ENCODE data around the gene AKT3. TPM values are rescaled to one million over a fixed set of nuclear protein-coding genes. Genes with fewer than 3 reads are reported as not detected.

AKT3 gene
- total RNA-seq, 2 experiments from 2014 or later, result 63.3 to 78.2 TPM

DNA sequence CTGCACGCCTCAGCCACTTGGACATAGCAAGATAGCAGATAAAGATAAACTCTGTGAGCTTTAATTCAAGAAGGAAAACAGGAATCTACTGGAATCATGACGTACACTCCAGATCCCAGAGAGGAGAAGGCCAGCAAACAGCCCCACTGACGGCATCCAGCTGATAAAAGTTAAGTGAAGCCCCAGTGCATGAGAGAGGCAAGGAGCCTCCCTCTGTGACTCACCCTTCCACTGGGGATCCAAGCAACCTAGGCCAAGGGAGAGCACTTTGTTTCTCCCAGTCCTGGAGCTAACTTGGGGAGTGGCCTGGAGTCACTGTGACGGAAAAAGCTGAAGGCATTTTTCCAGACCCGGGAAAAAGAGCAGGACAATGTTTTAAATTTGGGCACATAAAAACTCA, 270.0 kb downstream of the AKT3 start:
- no peak for DNase-seq
- Mint-ChIP-seq H3K27ac (no peak overlapping the region), H3K4me3 (no peak overlapping the region), H3K4me1 (no peaks in the 10 kb centered on the region), H3K36me3 (peaks cover 41% of the 10 kb centered on the region), H3K9me3 (peaks cover 19% of the 10 kb centered on the region), H3K27me3 (no peaks in the 10 kb centered on the region)
- ATAC-seq (ENCODE audit: low read depth), result no peak
- POLR2A ChIA-PET, result no interaction called here

DNA sequence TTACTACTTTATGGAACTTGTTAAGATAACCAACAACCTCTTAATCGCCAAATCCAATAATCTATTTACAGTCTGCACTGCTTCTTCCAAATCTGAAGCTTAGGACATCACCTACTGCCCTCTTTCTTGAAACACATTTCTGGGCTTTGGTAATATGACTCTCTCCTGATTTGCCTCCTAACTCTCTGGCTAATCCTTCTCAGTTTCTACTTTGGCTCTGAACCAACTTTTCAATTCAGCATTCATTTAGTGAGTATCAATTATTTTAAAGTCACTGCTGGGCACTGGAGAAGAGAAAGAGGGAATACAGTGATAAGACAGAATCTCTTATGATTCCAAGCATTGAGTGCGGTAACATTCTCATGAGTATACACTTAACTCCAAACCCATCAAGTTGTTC, 275.0 kb downstream of the AKT3 start:
- DNase-seq (no peak), ATAC-seq (ENCODE audit: low read depth) (no peak)
- peaks cover 5% of the 10 kb centered on the region for H3K9me3 Mint-ChIP-seq
- H3K36me3 Mint-ChIP-seq, result peaks cover 18% of the 10 kb centered on the region
- no peak overlapping the region for H3K27ac Mint-ChIP-seq
- H3K27me3 Mint-ChIP-seq, result no peaks in the 10 kb centered on the region
- no peaks in the 10 kb centered on the region for H3K4me1 Mint-ChIP-seq
- POLR2A ChIA-PET, result no interaction called here
- H3K4me3 Mint-ChIP-seq, result no peak overlapping the region

DNA sequence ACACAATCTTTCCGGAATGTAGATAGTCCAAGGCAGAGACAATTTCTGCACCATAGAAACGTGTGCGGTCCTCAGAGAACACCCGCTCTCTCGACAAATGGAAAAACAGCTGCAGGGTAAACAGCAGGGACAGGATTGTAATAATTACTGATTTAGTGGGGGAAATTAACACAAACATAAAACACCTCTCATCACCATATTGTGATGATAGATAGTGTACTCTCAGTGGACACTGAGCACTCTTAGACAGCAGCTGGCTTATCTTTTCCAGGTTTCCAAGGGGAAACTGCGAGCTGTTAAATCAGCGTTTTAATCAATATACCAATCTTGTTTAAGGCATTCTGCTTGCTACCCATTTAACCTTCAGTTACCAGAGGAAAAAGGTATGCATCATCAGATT, 277.1 kb downstream of the AKT3 start:
- peaks cover 5% of the 10 kb centered on the region for H3K9me3 Mint-ChIP-seq
- no peak overlapping the region for H3K27ac Mint-ChIP-seq
- no peak overlapping the region for H3K4me3 Mint-ChIP-seq
- H3K36me3 Mint-ChIP-seq, result peaks cover 14% of the 10 kb centered on the region
- DNase-seq, result no peak
- H3K27me3 Mint-ChIP-seq, result no peaks in the 10 kb centered on the region
- POLR2A ChIA-PET, result no interaction called here
- no peak for ATAC-seq (ENCODE audit: low read depth)
- H3K4me1 Mint-ChIP-seq, result no peaks in the 10 kb centered on the region

DNA sequence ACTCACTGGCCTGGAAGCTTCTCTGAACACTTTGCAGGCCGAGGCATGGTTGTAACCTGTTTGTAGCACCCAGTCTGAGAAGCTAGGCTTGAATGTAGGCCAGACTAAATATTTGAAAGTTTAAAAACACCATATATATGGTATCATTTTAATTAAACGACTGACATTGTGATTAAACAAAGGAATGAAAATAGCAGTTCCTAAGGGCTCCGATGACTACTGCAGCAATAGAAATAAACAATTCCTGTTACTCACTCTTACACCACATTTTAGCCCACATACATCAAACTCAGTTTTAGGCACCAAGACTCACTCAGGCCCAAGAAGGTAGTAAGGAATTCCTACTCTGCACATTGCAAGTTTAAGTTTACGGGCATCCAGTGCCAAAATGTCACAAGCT, 281.2 kb downstream of the AKT3 start:
- no peak overlapping the region for H3K4me3 Mint-ChIP-seq
- no peaks in the 10 kb centered on the region for H3K9me3 Mint-ChIP-seq
- POLR2A ChIA-PET, result no interaction called here
- H3K4me1 Mint-ChIP-seq, result no peaks in the 10 kb centered on the region
- H3K27ac Mint-ChIP-seq, result no peak overlapping the region
- peaks cover 2% of the 10 kb centered on the region for H3K36me3 Mint-ChIP-seq
- no peaks in the 10 kb centered on the region for H3K27me3 Mint-ChIP-seq
- DNase-seq, result no peak
- no peak for ATAC-seq (ENCODE audit: low read depth)

DNA sequence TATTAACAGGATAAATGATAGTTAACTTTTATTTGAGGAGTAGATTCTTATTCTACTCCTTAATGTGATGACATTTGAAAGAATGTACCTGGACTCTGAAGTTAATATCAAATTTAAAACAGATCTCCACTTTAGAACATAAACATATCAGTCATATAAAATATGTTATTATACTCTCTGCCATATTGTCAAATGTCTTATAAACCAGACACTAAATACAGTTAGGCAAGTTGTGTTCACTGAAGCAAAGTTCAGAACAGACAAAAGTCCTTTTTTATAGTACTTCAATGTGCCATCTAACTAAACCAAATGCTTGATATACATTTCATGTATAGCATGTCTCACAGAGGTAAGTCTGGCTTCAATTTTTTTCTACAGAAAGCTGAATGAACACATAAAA, 285.2 kb downstream of the AKT3 start:
- Mint-ChIP-seq H3K4me3 (no peak overlapping the region), H3K27me3 (no peaks in the 10 kb centered on the region), H3K36me3 (peaks cover 7% of the 10 kb centered on the region), H3K4me1 (no peaks in the 10 kb centered on the region), H3K9me3 (peaks cover 3% of the 10 kb centered on the region), H3K27ac (no peak overlapping the region)
- POLR2A ChIA-PET, result no interaction called here
- no peak for DNase-seq
- no peak for ATAC-seq (ENCODE audit: low read depth)

DNA sequence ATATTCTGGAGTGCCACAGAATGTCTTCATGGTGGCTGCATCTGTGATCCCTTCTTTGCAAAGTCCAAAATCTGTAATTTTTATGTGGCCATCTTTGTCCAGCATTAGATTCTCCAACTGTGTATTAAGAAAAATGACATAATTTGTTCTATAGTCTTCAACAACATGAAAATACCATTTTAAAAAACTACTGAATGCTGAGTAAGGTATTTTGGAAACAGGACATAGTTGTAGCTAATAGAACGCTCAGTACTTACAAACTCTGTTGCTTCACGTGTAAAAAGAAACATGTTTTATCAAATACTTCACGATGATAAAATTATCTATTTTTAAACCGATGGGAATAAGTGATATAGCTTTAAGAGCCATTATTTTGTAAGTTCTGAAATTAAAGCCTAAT, 286.3 kb downstream of the AKT3 start:
- no peak for ATAC-seq (ENCODE audit: low read depth)
- H3K27me3 Mint-ChIP-seq, result no peaks in the 10 kb centered on the region

DNA sequence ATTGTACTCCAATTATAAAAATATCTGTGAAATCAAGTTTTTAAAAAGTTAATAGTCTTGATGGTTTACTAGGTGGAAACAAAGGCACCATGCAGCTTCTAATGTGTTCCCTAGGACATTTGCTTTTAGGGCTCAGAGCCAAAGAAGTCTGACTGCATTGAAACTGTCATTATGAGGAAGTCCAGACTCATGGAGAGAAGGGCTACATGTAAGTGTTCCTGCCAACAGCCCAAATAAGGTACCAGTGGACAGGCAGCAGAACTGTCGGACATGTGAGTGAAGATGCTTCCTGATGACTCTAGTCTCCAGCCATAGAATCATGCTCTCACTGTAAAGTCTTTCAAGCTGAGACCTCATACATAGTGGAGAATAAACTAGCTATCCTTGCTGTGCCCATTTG, 287.6 kb downstream of the AKT3 start:
- DNase-seq (no peak), ATAC-seq (ENCODE audit: low read depth) (no peak)
- H3K9me3 Mint-ChIP-seq, result peaks cover 3% of the 10 kb centered on the region
- POLR2A ChIA-PET, result no interaction called here
- H3K4me3 Mint-ChIP-seq, result no peak overlapping the region
- no peaks in the 10 kb centered on the region for H3K4me1 Mint-ChIP-seq
- no peak overlapping the region for H3K27ac Mint-ChIP-seq
- no peaks in the 10 kb centered on the region for H3K27me3 Mint-ChIP-seq
- H3K36me3 Mint-ChIP-seq, result peaks cover 7% of the 10 kb centered on the region

More for the DNA sequence above, 286.3 kb downstream of the AKT3 start:
- H3K4me1 Mint-ChIP-seq, result no peaks in the 10 kb centered on the region
- H3K9me3 Mint-ChIP-seq, result peaks cover 3% of the 10 kb centered on the region
- POLR2A ChIA-PET, result no interaction called here
- DNase-seq, result no peak
- H3K36me3 Mint-ChIP-seq, result peaks cover 7% of the 10 kb centered on the region
- H3K4me3 Mint-ChIP-seq, result no peak overlapping the region
- H3K27ac Mint-ChIP-seq, result no peak overlapping the region

DNA sequence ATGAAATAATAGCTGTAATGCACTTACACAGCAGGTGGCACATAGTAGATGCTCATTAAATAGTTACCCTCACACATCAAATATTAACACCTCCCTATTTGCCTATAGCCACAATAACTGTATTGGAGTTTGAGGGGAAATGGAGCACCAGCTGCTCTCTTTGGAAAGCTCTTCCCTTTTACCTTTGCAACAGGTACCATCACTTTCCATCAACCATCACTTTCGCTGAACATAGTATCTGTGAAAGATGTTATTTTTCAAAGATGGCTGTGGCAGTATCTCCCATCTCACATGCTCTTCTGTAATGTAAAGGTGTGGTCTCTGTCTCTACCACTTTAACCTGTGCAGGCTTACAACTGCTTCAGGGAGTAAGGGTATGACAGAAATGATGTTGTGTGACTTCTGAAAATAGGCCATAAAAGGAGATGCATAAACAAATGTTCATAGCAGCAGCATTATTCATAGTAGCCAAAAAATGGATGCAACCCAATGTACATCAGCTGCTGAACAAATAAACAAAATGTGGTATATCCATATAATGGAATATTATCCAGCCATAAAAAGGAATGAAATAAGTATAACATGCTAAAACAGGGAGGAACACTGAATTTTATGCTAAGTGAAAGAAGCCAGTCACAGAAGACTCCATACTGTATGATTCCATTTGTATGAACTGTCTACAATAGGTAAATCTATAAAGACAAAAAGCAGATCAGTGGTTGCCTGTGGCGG, 288.3 kb downstream of the AKT3 start:
- Mint-ChIP-seq H3K9me3 (peaks cover 3% of the 10 kb centered on the region), H3K4me1 (no peaks in the 10 kb centered on the region), H3K27ac (no peak overlapping the region), H3K27me3 (no peaks in the 10 kb centered on the region), H3K4me3 (no peak overlapping the region), H3K36me3 (peaks cover 7% of the 10 kb centered on the region)
- no peak for ATAC-seq (ENCODE audit: low read depth)
- POLR2A ChIA-PET, result no interaction called here
- no peak for DNase-seq

DNA sequence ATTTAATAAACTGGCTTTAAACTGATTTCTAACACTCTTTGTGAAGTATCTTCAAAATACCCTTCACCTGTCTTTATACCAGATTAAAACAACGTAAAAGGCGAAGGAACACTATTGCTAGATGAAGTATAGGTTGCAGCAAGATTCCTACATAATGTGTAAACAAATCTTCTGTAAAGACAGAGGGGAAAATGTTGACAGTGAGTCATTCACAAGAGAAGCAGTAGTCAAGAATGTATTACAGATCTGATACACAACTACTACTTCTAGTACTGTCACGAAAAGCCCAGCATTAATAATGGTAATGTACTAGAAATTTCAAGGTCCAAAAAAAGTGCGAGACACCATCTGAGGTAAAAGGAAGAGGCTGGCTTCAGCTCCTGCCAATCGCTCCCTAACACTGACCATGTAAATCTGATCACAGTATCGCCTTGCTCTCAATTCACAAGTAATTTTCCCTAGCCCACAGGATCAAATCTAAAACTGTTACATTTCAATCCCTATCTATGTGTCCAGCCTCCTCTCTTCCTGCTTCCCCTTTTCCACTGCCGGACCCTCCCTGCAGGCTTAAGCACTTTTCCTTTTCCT, 290.4 kb downstream of the AKT3 start:
- peaks cover 7% of the 10 kb centered on the region for H3K36me3 Mint-ChIP-seq
- DNase-seq, result no peak
- no peaks in the 10 kb centered on the region for H3K27me3 Mint-ChIP-seq
- ATAC-seq (ENCODE audit: low read depth), result no peak
- POLR2A ChIA-PET, result no interaction called here
- no peak overlapping the region for H3K27ac Mint-ChIP-seq
- H3K4me1 Mint-ChIP-seq, result peaks cover 2% of the 10 kb centered on the region
- H3K9me3 Mint-ChIP-seq, result peaks cover 3% of the 10 kb centered on the region
- no peak overlapping the region for H3K4me3 Mint-ChIP-seq

DNA sequence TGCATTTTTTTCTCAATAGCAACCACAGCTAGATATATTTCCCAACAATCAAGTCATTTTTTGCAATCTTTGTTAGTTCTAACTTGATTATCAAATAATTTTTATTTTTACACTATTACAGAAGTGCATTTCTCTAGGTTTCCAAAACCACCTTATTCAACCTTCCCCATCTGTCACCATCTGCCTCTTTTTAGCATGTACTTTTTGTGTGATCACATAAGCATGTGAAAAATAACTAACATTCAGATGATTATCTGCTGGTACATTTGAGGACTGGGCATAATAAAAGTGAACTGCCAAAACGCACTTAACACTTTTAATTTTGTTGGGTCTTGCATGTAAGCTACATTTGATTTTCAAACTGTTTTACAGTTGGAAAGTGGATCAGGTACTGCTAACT, 291.5 kb downstream of the AKT3 start:
- ATAC-seq (ENCODE audit: low read depth) (no peak), DNase-seq (no peak)
- peaks cover 2% of the 10 kb centered on the region for H3K4me1 Mint-ChIP-seq
- H3K9me3 Mint-ChIP-seq, result peaks cover 3% of the 10 kb centered on the region
- H3K27ac Mint-ChIP-seq, result no peak overlapping the region
- H3K36me3 Mint-ChIP-seq, result peaks cover 7% of the 10 kb centered on the region
- POLR2A ChIA-PET, result no interaction called here
- no peak overlapping the region for H3K4me3 Mint-ChIP-seq
- H3K27me3 Mint-ChIP-seq, result no peaks in the 10 kb centered on the region

DNA sequence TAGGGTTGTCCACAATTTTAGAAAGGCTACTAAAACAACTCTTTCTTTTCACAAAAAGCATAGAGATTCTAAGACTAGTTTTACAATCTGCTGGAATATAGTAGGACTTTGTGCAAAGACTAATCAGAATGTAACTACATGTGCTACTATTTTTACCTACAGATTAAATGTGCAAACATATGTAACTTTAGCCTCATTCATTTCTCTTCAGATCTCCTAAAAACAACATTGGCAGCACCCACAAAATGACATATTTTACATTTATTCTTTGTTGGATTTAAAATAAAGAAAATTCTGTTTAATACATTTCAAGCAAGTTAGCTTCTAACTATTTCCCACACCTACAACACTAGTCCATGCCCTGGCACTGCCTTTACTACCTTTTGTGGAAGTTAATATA, 292.2 kb downstream of the AKT3 start:
- Mint-ChIP-seq H3K27me3 (no peaks in the 10 kb centered on the region), H3K9me3 (peaks cover 3% of the 10 kb centered on the region), H3K4me3 (no peak overlapping the region), H3K4me1 (peaks cover 2% of the 10 kb centered on the region), H3K36me3 (peaks cover 7% of the 10 kb centered on the region), H3K27ac (no peak overlapping the region)
- DNase-seq, result no peak
- POLR2A ChIA-PET, result no interaction called here
- ATAC-seq (ENCODE audit: low read depth), result no peak

DNA sequence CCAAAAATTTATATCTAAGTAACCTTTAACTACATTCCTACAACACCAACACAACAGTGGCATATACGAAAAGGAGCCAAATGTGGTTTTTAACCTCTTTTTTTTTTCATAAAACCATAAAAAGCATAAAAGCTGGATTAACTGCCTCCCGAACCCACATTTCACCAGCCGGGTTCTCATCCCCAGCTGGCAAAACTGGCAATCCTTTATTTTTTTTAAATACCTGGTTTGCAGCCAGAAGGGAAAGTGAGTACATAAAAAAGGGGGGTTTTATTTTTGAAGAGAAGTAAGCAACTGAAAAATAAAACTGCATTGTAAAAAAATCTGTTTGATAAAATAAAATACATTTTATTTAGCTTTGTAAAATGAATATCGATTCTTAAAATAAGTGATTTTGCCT, 295.4 kb downstream of the AKT3 start:
- H3K27ac Mint-ChIP-seq, result no peak overlapping the region
- H3K36me3 Mint-ChIP-seq, result peaks cover 3% of the 10 kb centered on the region
- POLR2A ChIA-PET, result no interaction called here
- no peaks in the 10 kb centered on the region for H3K9me3 Mint-ChIP-seq
- peaks cover 2% of the 10 kb centered on the region for H3K4me1 Mint-ChIP-seq
- ATAC-seq (ENCODE audit: low read depth), result no peak
- no peak for DNase-seq
- H3K4me3 Mint-ChIP-seq, result no peak overlapping the region
- no peaks in the 10 kb centered on the region for H3K27me3 Mint-ChIP-seq

DNA sequence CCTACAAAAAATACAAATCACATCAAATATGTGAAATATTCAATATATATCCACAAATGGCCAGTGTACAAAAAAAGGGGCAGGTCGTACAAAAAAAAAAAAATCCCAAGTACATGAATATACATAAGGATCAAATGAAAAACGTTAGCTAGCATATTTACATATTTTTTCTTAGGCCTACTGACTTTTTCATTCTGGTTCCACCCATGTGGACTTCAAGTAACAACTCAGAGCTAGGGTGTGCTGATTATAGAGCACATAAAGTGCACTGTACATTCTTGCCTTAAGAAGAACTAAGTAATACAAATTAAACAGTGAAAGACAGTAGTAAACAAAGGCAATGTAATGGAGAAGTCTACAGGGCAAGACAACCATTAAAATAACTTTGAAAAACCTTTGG, 297.0 kb downstream of the AKT3 start:
- H3K27ac Mint-ChIP-seq, result no peak overlapping the region
- H3K36me3 Mint-ChIP-seq, result peaks cover 5% of the 10 kb centered on the region
- H3K4me3 Mint-ChIP-seq, result no peak overlapping the region
- ATAC-seq (ENCODE audit: low read depth) (no peak), DNase-seq (no peak)
- H3K9me3 Mint-ChIP-seq, result no peaks in the 10 kb centered on the region
- POLR2A ChIA-PET, result interaction anchor here (0.7 kb wide), 1 partner anchor 62 kb away, joined by 3 read pairs; no protein-coding TSS in a partner anchor
- H3K4me1 Mint-ChIP-seq, result peaks cover 6% of the 10 kb centered on the region
- H3K27me3 Mint-ChIP-seq, result no peaks in the 10 kb centered on the region

DNA sequence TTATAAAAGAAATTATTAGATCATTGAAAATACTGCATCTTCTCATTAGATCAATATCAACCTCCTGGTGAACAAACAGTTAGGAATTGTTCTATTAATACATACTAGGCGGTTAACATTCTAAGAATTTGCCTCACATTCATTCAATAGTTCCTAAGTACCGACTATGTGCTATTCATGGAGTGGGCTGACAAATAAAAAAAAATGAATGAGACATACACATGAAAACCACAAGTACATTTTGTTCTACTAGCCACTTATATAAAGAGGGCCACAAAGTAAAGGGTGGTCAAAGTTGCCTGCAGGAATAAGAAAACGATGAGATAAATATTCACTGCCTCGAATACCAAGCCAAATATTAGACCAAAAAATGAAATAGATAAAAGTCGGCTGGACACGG, 299.8 kb downstream of the AKT3 start:
- Mint-ChIP-seq H3K27me3 (no peaks in the 10 kb centered on the region), H3K4me1 (peaks cover 4% of the 10 kb centered on the region), H3K36me3 (peaks cover 9% of the 10 kb centered on the region), H3K4me3 (no peak overlapping the region), H3K9me3 (peaks cover 2% of the 10 kb centered on the region), H3K27ac (no peak overlapping the region)
- DNase-seq, result no peak
- ATAC-seq (ENCODE audit: low read depth), result no peak
- POLR2A ChIA-PET, result interaction anchor here (0.6 kb wide), 1 partner anchor 372 kb away, joined by 3 read pairs; no protein-coding TSS in a partner anchor
